A673 (cell line): ENCODE measurements around the gene CLEC20A. TPM values are rescaled to one million over a fixed set of nuclear protein-coding genes. Genes with fewer than 3 reads are reported as not detected.

Experiments
- BruUV-seq: library from RNA; stranded (reverse); fragments of 400-500 nt; replicated peaks from 2 replicates; lab custom pipeline; 2021; lab: Mats Ljungman, UMichigan
- CTCF ChIA-PET: fragments of 300-600 bp; sonication (Branson Sonifier 250); formaldehyde crosslinking; loops from one replicate; lab custom pipeline; 2022; ENCODE audit warnings: antibody characterized with exemption; lab: Charles Lee
- POLR2A ChIA-PET: fragments of 300-600 bp; sonication (Branson Sonifier 250); formaldehyde crosslinking; loops from one replicate; lab custom pipeline; 2022; ENCODE audit warnings: antibody characterized with exemption; ENCODE audit not compliant: low non-redundant PET; lab: Charles Lee
- DNase-seq: peaks from one replicate; pipeline ENCODE4 v3.0.0-alpha.2; 2015; ENCODE audit warnings: low spot score
- H3K27ac ChIP-seq: fragments of 200-600 bp; sonication (generic); 2 replicates; pipeline ENCODE4 v1.5.1; 2016; ENCODE audit warnings: mixed run types, low read depth, mild to moderate bottlenecking, mixed read lengths, antibody characterized with exemption, low read length; ENCODE audit not compliant: poor library complexity, severe bottlenecking
- H3K27me3 ChIP-seq: fragments of 200-600 bp; sonication (generic); replicated peaks from 2 replicates; pipeline ENCODE4 v1.6.1; 2017; ENCODE audit warnings: mixed run types, low read depth, mild to moderate bottlenecking, mixed read lengths, antibody characterized with exemption, low read length; ENCODE audit not compliant: insufficient read depth, poor library complexity
- H3K36me3 ChIP-seq: fragments of 200-600 bp; sonication (generic); 2 replicates; pipeline ENCODE4 v1.6.1; 2016; ENCODE audit warnings: mixed run types, mild to moderate bottlenecking, mixed read lengths, antibody characterized with exemption, low read length; ENCODE audit not compliant: insufficient read depth, poor library complexity, severe bottlenecking
- H3K4me1 ChIP-seq: fragments of 200-600 bp; sonication (generic); 2 replicates; pipeline ENCODE4 v1.6.1; 2017; ENCODE audit warnings: mixed run types, mild to moderate bottlenecking, mixed read lengths, antibody characterized with exemption, low read length; ENCODE audit not compliant: insufficient read depth, poor library complexity, severe bottlenecking
- H3K4me3 ChIP-seq: fragments of 200-600 bp; sonication (generic); 2 replicates; pipeline ENCODE4 v1.5.1; 2016; ENCODE audit warnings: low read depth, mixed run types, mild to moderate bottlenecking, mixed read lengths, low read length; ENCODE audit not compliant: poor library complexity, severe bottlenecking
- H3K9me3 ChIP-seq: fragments of 200-600 bp; sonication (generic); 2 replicates; pipeline ENCODE4 v1.6.1; 2016; ENCODE audit warnings: mixed run types, low read depth, mild to moderate bottlenecking, mixed read lengths, antibody characterized with exemption, low read length; ENCODE audit not compliant: poor library complexity, severe bottlenecking
- CTCF ChIP-seq: fragments of 300-800, 200-600 bp; sonication (generic); conservative IDR thresholded peaks from 2 replicates; pipeline ENCODE4 v1.5.1; 2017; ENCODE audit warnings: low read depth, mild to moderate bottlenecking, antibody characterized with exemption, low read length, moderate library complexity, mixed read lengths
- EZH2 ChIP-seq: fragments of 200-600 bp; sonication (generic); IDR thresholded peaks from 2 replicates; pipeline ENCODE4 v1.6.1; 2017; ENCODE audit warnings: borderline replicate concordance, low read depth, mild to moderate bottlenecking, mixed read lengths, antibody characterized with exemption, low read length; ENCODE audit not compliant: poor library complexity, severe bottlenecking
- intact Hi-C: fragments of 100-400 bp; cut with micrococcal nuclease; formaldehyde crosslinking; loops from one replicate; pipeline ENCODE4 v1.10.0; 2022; ENCODE audit not compliant: unreplicated experiment
- total RNA-seq: library from RNA; stranded (reverse); gene quantifications from 2 replicates; pipeline ENCODE4 v1.2.3, GENCODE V29; 2021

Gene CLEC20A
- total RNA-seq, 1 experiment from 2014 or later, result not detected

GRCh38 chr1:178538192-178538916 lies 41.6 kb upstream of the CLEC20A start:
- BruUV-seq, result no TSS peak
- CTCF ChIA-PET, result interaction anchor here (0.5 to 0.6 kb wide), 2 partner anchors 215 to 232 kb away, joined by 4 to 7 read pairs; no protein-coding TSS in a partner anchor
- POLR2A ChIA-PET, result no interaction called here
- intact Hi-C loops, result no loop called here
- Histone ChIP-seq H3K4me3 (no peak overlapping the region), H3K4me1 (no peaks in the 10 kb centered on the region), H3K27me3 (no peaks in the 10 kb centered on the region), H3K9me3 (no peaks in the 10 kb centered on the region), H3K36me3 (no peaks in the 10 kb centered on the region), H3K27ac (no peak overlapping the region)
- TF ChIP-seq EZH2, result no peak
- no peak for TF ChIP-seq CTCF
- DNase-seq, result no peak

DNA sequence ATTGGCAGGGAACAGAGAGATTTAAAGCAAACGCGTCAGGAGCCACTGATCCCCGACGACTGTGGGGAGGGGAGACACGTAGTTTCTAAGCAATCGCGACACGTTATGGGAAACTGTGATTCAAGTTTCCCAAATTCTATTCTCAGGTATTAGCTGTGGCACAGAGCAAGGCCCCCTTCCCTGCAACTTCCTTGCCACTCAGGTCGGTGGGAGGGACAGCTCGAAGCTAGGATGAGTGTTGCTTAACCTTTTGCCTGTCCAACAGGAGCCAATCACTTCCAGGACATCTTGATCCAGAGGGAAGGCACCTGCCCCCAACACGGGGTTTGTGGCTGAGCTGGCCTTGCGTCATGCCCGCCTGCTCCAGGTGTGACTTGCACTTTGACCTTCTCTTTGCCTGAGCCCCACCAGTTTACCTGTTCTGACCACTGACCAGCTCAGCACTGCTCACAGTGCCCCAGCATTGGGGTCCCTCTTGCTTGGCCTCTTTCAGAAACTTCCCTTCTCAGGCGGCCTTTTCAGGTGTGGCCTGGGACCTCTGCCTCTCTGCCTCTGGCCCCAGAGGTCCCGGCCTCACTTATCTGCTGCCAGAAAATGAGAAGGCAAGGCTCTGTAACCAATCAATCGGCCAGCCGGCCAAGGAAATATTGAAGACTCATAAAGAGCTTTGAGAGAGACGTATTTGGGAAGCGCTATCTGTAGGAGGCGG lies 40.8 kb upstream of the CLEC20A start:
- intact Hi-C loops, result no loop called here
- no peak for DNase-seq
- no peaks in the 10 kb centered on the region for H3K36me3 ChIP-seq
- TF ChIP-seq EZH2, result no peak
- TF ChIP-seq CTCF, result no peak
- no peaks in the 10 kb centered on the region for H3K9me3 ChIP-seq
- H3K4me3 ChIP-seq, result no peak overlapping the region
- no peaks in the 10 kb centered on the region for H3K4me1 ChIP-seq
- no peak overlapping the region for H3K27ac ChIP-seq
- no peaks in the 10 kb centered on the region for H3K27me3 ChIP-seq
- POLR2A ChIA-PET, result no interaction called here
- BruUV-seq, result no TSS peak
- CTCF ChIA-PET, result no interaction called here

- no peak for DNase-seq
- ChIA-PET CTCF (no interaction called here), POLR2A (interaction anchor here (0.6 kb wide), 1 partner anchor 33 kb away, joined by 3 read pairs; no protein-coding TSS in a partner anchor)
- Histone ChIP-seq H3K36me3 (no peaks in the 10 kb centered on the region), H3K9me3 (no peaks in the 10 kb centered on the region), H3K4me3 (no peak overlapping the region), H3K27ac (no peak overlapping the region), H3K4me1 (no peaks in the 10 kb centered on the region), H3K27me3 (no peaks in the 10 kb centered on the region)
- no TSS peak for BruUV-seq
- intact Hi-C loops, result no loop called here
- no peak for TF ChIP-seq CTCF
- no peak for TF ChIP-seq EZH2
Observed at GRCh38 chr1:178536844-178537371, 40.1 kb upstream of the CLEC20A start.
